GM12878 (cell line): ENCODE data around the gene CLIP1. TPM values are rescaled to one million over a fixed set of nuclear protein-coding genes. Genes with fewer than 3 reads are reported as not detected.

ENCODE experiments used
- ATAC-seq: fragments of 200-7000 bp; cut with Tn5 transposase; 3 replicates; pipeline ENCODE4 v1.9.1; 2020; ENCODE audit warnings: mild to moderate bottlenecking, moderate library complexity
- BruUV-seq: library from RNA; stranded (reverse); fragments of 400-500 nt; replicated peaks from 2 replicates; lab custom pipeline; 2021; lab: Mats Ljungman, UMichigan
- CTCF ChIA-PET: fragments of 300-600 bp; sonication (Branson Sonifier 250); formaldehyde crosslinking; extraction: SDS; loops from one replicate; lab custom pipeline; 2021; ENCODE audit warnings: inconsistent platforms; lab: Yijun Ruan, JAX
- POLR2A ChIA-PET: fragments of 350-600 bp; formaldehyde crosslinking; extraction: SDS; loops from one replicate; lab custom pipeline; 2021; ENCODE audit warnings: inconsistent platforms; lab: Charles Lee
- RAD21 ChIA-PET: fragments of 300-600 bp; sonication (Branson Sonifier 250); formaldehyde crosslinking; loops from one replicate; lab custom pipeline; 2023; ENCODE audit warnings: antibody characterized with exemption; ENCODE audit not compliant: unreplicated experiment; lab: Charles Lee
- SMC1A ChIA-PET: fragments of 300-600 bp; sonication (Branson Sonifier 250); formaldehyde crosslinking; loops from one replicate; lab custom pipeline; 2023; ENCODE audit not compliant: unreplicated experiment, uncharacterized antibody; lab: Charles Lee
- DNase-seq: peaks from one replicate; pipeline ENCODE4 v3.0.0-alpha.2; 2011; ENCODE audit warnings: low read depth, low spot score
- FAIRE-seq: peaks from 3 replicates; lab custom pipeline; 2011; peaks lifted over from hg19 to GRCh38; lab: Jason Lieb, UNC
- H2AFZ ChIP-seq: 2 replicates; pipeline ENCODE4 v1.6.0; 2011; ENCODE audit warnings: low read depth, low read length, control low read depth; ENCODE audit not compliant: control insufficient read depth
- H3K27ac ChIP-seq: 2 replicates; pipeline ENCODE4 v1.5.1; 2011; ENCODE audit warnings: control low read depth; ENCODE audit not compliant: control insufficient read depth, insufficient read depth
- H3K27me3 ChIP-seq, 2 experiments: replicated peaks in 1 of 2; 2 replicates each; pipeline versions ENCODE4 v1.6.0 to v1.6.1; 2011; ENCODE audit warnings: low read length in 1 of 2; ENCODE audit not compliant: control insufficient read depth in 2 of 2, insufficient read depth in 2 of 2
- H3K36me3 ChIP-seq, 2 experiments: 2 replicates each; pipeline ENCODE4 v1.5.1; 2011; ENCODE audit warnings: low read length in 1 of 2; ENCODE audit not compliant: control insufficient read depth in 2 of 2, insufficient read depth in 2 of 2
- H3K4me1 ChIP-seq: 2 replicates; pipeline ENCODE4 v1.6.1; 2011; ENCODE audit warnings: mild to moderate bottlenecking, low read length, moderate library complexity, mixed read lengths; ENCODE audit not compliant: control insufficient read depth, insufficient read depth
- H3K4me2 ChIP-seq: 2 replicates; pipeline ENCODE4 v1.6.0; 2011; ENCODE audit warnings: control low read depth; ENCODE audit not compliant: control insufficient read depth, insufficient read depth
- H3K4me3 ChIP-seq: fragments of 200-600 bp; sonication (generic); 2 replicates; pipeline ENCODE4 v1.5.1; 2016
- H3K79me2 ChIP-seq: 2 replicates; pipeline ENCODE4 v1.6.0; 2011; ENCODE audit warnings: low read length; ENCODE audit not compliant: control insufficient read depth, insufficient read depth
- H3K9ac ChIP-seq: 2 replicates; pipeline ENCODE4 v1.8.0; 2011; ENCODE audit warnings: low read length, control low read depth, mixed read lengths; ENCODE audit not compliant: control insufficient read depth, insufficient read depth
- H3K9me3 ChIP-seq: replicated peaks from 3 replicates; pipeline ENCODE4 v1.5.1; 2011; ENCODE audit warnings: mild to moderate bottlenecking, low read length; ENCODE audit not compliant: control insufficient read depth, insufficient read depth
- H4K20me1 ChIP-seq: 2 replicates; pipeline ENCODE4 v1.6.0; 2011; ENCODE audit not compliant: control insufficient read depth, insufficient read depth
- BMI1 ChIP-seq: fragments of 450-650 bp; IDR thresholded peaks from 2 replicates; pipeline ENCODE4 v1.6.1; 2016; ENCODE audit warnings: mild to moderate bottlenecking, moderate library complexity, borderline replicate concordance
- CHD4 ChIP-seq: fragments of 200-600 bp; sonication (generic); IDR thresholded peaks from 2 replicates; pipeline ENCODE4 v1.6.1; 2016; ENCODE audit warnings: mild to moderate bottlenecking
- EED ChIP-seq: sonication (generic); IDR thresholded peaks from 2 replicates; pipeline ENCODE4 v1.6.1; 2016; ENCODE audit warnings: antibody characterized with exemption, low read depth
- ELK1 ChIP-seq: IDR thresholded peaks from 2 replicates; pipeline ENCODE4 v1.6.1; 2012; ENCODE audit warnings: low read depth, low read length, improper control_type of control experiment
- IKZF1 ChIP-seq: fragments of 450-650 bp; conservative IDR thresholded peaks from 2 replicates; pipeline ENCODE4 v1.6.1; 2017; ENCODE audit warnings: antibody characterized with exemption, mild to moderate bottlenecking
- JUNB ChIP-seq: IDR thresholded peaks from 2 replicates; pipeline ENCODE4 v1.6.1; 2016; ENCODE audit warnings: antibody characterized with exemption, mild to moderate bottlenecking
- KDM1A ChIP-seq: fragments of 200-600 bp; sonication (generic); IDR thresholded peaks from 2 replicates; pipeline ENCODE4 v1.6.1; 2016; ENCODE audit warnings: borderline replicate concordance
- MXI1 ChIP-seq: fragments of 150-350 bp; IDR thresholded peaks from 2 replicates; pipeline ENCODE4 v1.6.1; 2011; ENCODE audit warnings: low read depth, mild to moderate bottlenecking, inconsistent platforms, low read length, improper control_type of control experiment
- NBN ChIP-seq: fragments of 450-650 bp; IDR thresholded peaks from 2 replicates; pipeline ENCODE4 v1.6.1; 2016
- NFYA ChIP-seq: IDR thresholded peaks from 2 replicates; pipeline ENCODE4 v1.6.1; 2011; ENCODE audit warnings: low read depth, mild to moderate bottlenecking, low read length, improper control_type of control experiment, borderline replicate concordance
- ZBTB40 ChIP-seq: fragments of 450-650 bp; IDR thresholded peaks from 2 replicates; pipeline ENCODE4 v1.6.1; 2016; ENCODE audit warnings: mild to moderate bottlenecking, moderate library complexity, borderline replicate concordance
- ZNF207 ChIP-seq: fragments of 450-650 bp; IDR thresholded peaks from 2 replicates; pipeline ENCODE4 v1.6.1; 2014; ENCODE audit warnings: antibody characterized with exemption, mild to moderate bottlenecking, borderline replicate concordance
- WGBS: methylation state at CpG from one replicate; pipeline ENCODE4 v1.1.6; 2016; ENCODE audit warnings: low lambda C conversion rate; ENCODE audit not compliant: insufficient replicate concordance, insufficient coverage; ENCODE audit errors: missing lambda C conversion rate; 5-methylcytosine and 5-hydroxymethylcytosine counted together
- in situ Hi-C: fragments of 300-500 bp; cut with MboI; formaldehyde crosslinking; loops from 9 replicates; pipeline ENCODE4 v1.14.3; 2018; ENCODE audit warnings: mixed read lengths
- intact Hi-C: fragments of 100-400 bp; cut with micrococcal nuclease; formaldehyde crosslinking; loops from one replicate; pipeline ENCODE4 v1.14.2; 2022; ENCODE audit not compliant: unreplicated experiment
- polyA plus RNA-seq, 11 experiments: library from polyadenylated mRNA; depleted of rRNA in 4 of 11; unstranded in 6 of 11; stranded (reverse) in 5 of 11; fragments of >200 nt; fragmentation: Nextera tagmentation in 4 of 11; fragmentation: Illumina TruSeq in 1 of 11; extraction: Ambion mirVana in 4 of 11; extraction: Trizol in 1 of 11; gene quantifications; 1 replicate in 1 of 11; 2 replicates in 10 of 11; pipeline versions ENCODE4 v1.2.1 to v1.2.3, GENCODE V29; 2011 to 2016; ENCODE audit warnings: inconsistent platforms in 2 of 11, missing spikeins in 2 of 11, low read depth in 1 of 11
- total RNA-seq, 4 experiments: library from RNA; depleted of rRNA in 3 of 4; stranded (reverse); fragments of >200 nt in 3 of 4; fragmentation: Illumina TruSeq in 1 of 4; extraction: Trizol in 1 of 4; gene quantifications; 2 replicates each; pipeline versions ENCODE4 v1.2.1 to v1.2.3, GENCODE V29; 2013 to 2021
- TF ChIP-seq, protein P1 (sequence below): fragments of 450-650 bp; IDR thresholded peaks from 2 replicates; pipeline ENCODE4 v1.6.1; 2018; ENCODE audit warnings: mild to moderate bottlenecking, low read depth, moderate library complexity; ENCODE audit not compliant: partially characterized antibody

Gene CLIP1
- total and polyA plus RNA-seq, 10 of the 15 experiments (the other 5 are each of a cell fraction or from before 2014, with no cell fraction given) = 6.0 to 45.4 (median 25.2) TPM

DNA sequence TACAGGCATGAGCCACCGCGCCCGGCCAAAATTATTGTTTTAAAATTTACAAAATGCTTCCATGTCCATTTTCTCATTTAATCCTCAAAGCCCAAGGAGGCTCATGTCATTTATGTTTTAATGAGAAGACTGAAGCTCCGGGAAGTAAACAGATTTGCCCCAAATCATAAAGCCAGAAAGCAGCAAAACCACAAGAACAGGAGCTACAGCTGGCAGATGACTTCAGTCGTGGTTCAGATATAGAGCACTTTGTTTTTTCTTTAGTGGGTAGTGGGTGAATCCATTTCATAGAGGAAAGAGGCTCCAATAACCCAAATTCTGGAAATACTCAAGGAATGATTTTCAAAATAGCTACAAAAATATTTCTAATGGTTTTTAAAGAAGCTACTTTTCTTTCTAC is 110.8 kb downstream of the CLIP1 start:
- CTCF ChIA-PET = interaction anchor here (1.2 kb wide), 1 partner anchor 26 kb away, joined by 3 read pairs; no protein-coding TSS in a partner anchor
- intact Hi-C loops = no loop called here
- SMC1A ChIA-PET = interaction anchor here (1.5 to 1.9 kb wide), 2 partner anchors 10 to 12 kb away, joined by 4 read pairs; no protein-coding TSS in a partner anchor
- WGBS = 86% methylated on average over 5 of the region's 5 CpGs
- Histone ChIP-seq H3K4me3 (no peak overlapping the region), H3K79me2 (no peaks in the 10 kb centered on the region), H3K27ac (no peak overlapping the region), H2AFZ (no peak overlapping the region), H3K9me3 (no peaks in the 10 kb centered on the region), H3K4me1 (no peaks in the 10 kb centered on the region), H3K27me3 (no peaks in the 10 kb centered on the region), H4K20me1 (no peaks in the 10 kb centered on the region), H3K4me2 (no peak overlapping the region), H3K36me3 (no peaks in the 10 kb centered on the region; a peak in 1 of 4 replicates), H3K9ac (no peak overlapping the region)
- FAIRE-seq = no peak
- ATAC-seq = no peak
- POLR2A ChIA-PET = interaction anchor here (0.5 kb wide), 1 partner anchor 26 kb away, joined by 3 read pairs; no protein-coding TSS in a partner anchor
- in situ Hi-C loops = no loop called here
- no TSS peak for BruUV-seq
- TF ChIP-seq BMI1 (no peak), NFYA (no peak), KDM1A (no peak), EED (no peak), NBN (no peak), ELK1 (no peak), ZBTB40 (no peak), MXI1 (no peak), JUNB (no peak), ZNF207 (no peak), CHD4 (no peak), IKZF1 (no peak)
- TF ChIP-seq, protein P1, sequence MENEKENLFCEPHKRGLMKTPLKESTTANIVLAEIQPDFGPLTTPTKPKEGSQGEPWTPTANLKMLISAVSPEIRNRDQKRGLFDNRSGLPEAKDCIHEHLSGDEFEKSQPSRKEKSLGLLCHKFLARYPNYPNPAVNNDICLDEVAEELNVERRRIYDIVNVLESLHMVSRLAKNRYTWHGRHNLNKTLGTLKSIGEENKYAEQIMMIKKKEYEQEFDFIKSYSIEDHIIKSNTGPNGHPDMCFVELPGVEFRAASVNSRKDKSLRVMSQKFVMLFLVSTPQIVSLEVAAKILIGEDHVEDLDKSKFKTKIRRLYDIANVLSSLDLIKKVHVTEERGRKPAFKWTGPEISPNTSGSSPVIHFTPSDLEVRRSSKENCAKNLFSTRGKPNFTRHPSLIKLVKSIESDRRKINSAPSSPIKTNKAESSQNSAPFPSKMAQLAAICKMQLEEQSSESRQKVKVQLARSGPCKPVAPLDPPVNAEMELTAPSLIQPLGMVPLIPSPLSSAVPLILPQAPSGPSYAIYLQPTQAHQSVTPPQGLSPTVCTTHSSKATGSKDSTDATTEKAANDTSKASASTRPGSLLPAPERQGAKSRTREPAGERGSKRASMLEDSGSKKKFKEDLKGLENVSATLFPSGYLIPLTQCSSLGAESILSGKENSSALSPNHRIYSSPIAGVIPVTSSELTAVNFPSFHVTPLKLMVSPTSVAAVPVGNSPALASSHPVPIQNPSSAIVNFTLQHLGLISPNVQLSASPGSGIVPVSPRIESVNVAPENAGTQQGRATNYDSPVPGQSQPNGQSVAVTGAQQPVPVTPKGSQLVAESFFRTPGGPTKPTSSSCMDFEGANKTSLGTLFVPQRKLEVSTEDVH = no peak
- DNase-seq = no peak
- RAD21 ChIA-PET = no interaction called here
